DOHH2 (cell line): ENCODE results near the gene IL10.
"Not testable (repeated sequence)": the region's sequence is repeated elsewhere in the genome, so short reads cannot be mapped to it uniquely, and the experiment has no call there.

Experiments
- CTCF ChIP-seq: fragments of 200-600 bp; sonication (generic); IDR thresholded peaks from one replicate; pipeline ENCODE4 v1.5.1; 2014; ENCODE audit warnings: antibody characterized with exemption, mild to moderate bottlenecking, low read depth, low read length; ENCODE audit not compliant: poor library complexity, severe bottlenecking
- EZH2phosphoT487 ChIP-seq: fragments of 200-600 bp; sonication (generic); IDR thresholded peaks from 2 replicates; pipeline ENCODE4 v1.6.1; 2017; ENCODE audit warnings: borderline replicate concordance, mild to moderate bottlenecking, antibody characterized with exemption, low read length, moderate library complexity, mixed read lengths

- not testable (repeated sequence) for TF ChIP-seq EZH2phosphoT487, CTCF
Measured at GRCh38 chr1:206765771-206766170, 6.5 kb downstream of the IL10 start.
